Left renal pelvis (tissue), 4 donors: Measurements from ENCODE around the gene CLIC1. TPM values are rescaled to one million over a fixed set of nuclear protein-coding genes. Genes with fewer than 3 reads are reported as not detected.

Experiments
- DNase-seq, 4 donors: peaks; one replicate each; pipeline ENCODE4 v3.0.0-alpha.2; 2013; ENCODE audit warnings: low read depth in 4 of 4, low spot score in 3 of 4
- polyA plus RNA-seq, 4 donors: library from polyadenylated mRNA; unstranded; fragments of 120-200 nt; gene quantifications; one replicate each; pipeline ENCODE4 v1.2.1, GENCODE V29; 2013; ENCODE audit not compliant: insufficient read length in 4 of 4

Gene CLIC1
- polyA plus RNA-seq, 4 donors = 201 to 309 (median 278) TPM

GRCh38 chr6:31683591-31683990 is 52.7 kb downstream of the CLIC1 start:
- no peak for DNase-seq

DNA sequence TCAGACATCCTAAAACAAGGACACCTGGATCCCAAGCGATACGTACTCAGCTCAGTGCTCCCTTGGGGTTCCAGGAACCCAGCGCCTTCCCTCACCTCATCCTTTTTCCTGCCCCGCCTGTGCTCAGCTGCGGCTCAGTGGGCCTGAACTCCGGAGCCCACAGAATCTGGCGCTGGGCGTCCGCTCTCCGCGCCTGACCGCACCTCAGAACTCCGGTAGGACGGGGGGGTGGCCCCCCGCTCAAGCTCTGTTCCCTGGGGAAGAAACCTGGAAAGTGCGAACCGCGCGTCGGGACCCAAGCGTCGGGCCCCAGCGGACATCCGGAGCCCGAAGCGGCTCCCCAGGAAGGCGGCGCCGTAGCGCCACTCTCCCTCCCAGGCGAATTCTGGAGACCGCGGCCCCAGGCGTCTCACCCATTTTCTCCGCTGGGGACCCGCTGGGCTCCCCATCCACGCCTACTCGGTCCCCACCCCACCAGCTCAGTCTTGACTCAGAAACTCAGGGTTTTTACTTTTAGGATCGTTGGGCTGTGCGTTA is 55.1 kb downstream of the CLIC1 start:
- no peak for DNase-seq

Other genes with a start within 250 kb of the CLIC1 start
- gene MICB, start 238.4 kb downstream of the CLIC1 start, polyA plus RNA-seq = 1 to 10 TPM in 3 of 4 donors, under 1 TPM in 1; 0.49 to 2.3 (median 1.0) TPM
- 10 to 100 TPM in 3 of 4 donors, under 1 TPM in 1; 0.27 to 18.6 (median 12.8) TPM for gene MCCD1, start 207.6 kb downstream of the CLIC1 start, polyA plus RNA-seq
- gene DDX39B, start 194.5 kb downstream of the CLIC1 start, polyA plus RNA-seq = 100 to 1,000 TPM; 448 to 682 (median 553) TPM
- 1 to 10 TPM; 4.8 to 9.4 (median 6.4) TPM for gene ATP6V1G2, start 189.9 kb downstream of the CLIC1 start, polyA plus RNA-seq
- 10 to 100 TPM; 18.3 to 28.7 (median 19.7) TPM for gene NFKBIL1, start 188.9 kb downstream of the CLIC1 start, polyA plus RNA-seq
- under 1 TPM; 0.23 to 0.43 (median 0.36) TPM for gene LTA, start 164.2 kb downstream of the CLIC1 start, polyA plus RNA-seq
- gene TNF, start 161.0 kb downstream of the CLIC1 start, polyA plus RNA-seq = 1 to 10 TPM in 1 of 4 donors, under 1 TPM in 2, not detected in 1; 0.23 to 2.5 (median 0.29) TPM
- 1 to 10 TPM in 3 of 4 donors, under 1 TPM in 1; 0.66 to 2.0 (median 1.6) TPM for gene LTB, start 154.1 kb downstream of the CLIC1 start, polyA plus RNA-seq
- gene LST1, start 150.3 kb downstream of the CLIC1 start, polyA plus RNA-seq = 10 to 100 TPM in 1 of 4 donors, 1 to 10 TPM in 3; 4.6 to 10.3 (median 4.9) TPM
- gene NCR3, start 143.5 kb downstream of the CLIC1 start, polyA plus RNA-seq = under 1 TPM in 2 of 4 donors, not detected in 2; 0.17 to 0.20 TPM
- gene AIF1, start 121.3 kb downstream of the CLIC1 start, polyA plus RNA-seq = 10 to 100 TPM; 43.3 to 77.0 (median 73.6) TPM
- gene PRRC2A, start 115.8 kb downstream of the CLIC1 start, polyA plus RNA-seq = 100 to 1,000 TPM; 143 to 224 (median 174) TPM
- gene BAG6, start 83.9 kb downstream of the CLIC1 start, polyA plus RNA-seq = 100 to 1,000 TPM; 186 to 278 (median 241) TPM
- 100 to 1,000 TPM in 2 of 4 donors, 10 to 100 TPM in 2; 10.1 to 106 (median 83.8) TPM for gene APOM, start 80.6 kb downstream of the CLIC1 start, polyA plus RNA-seq
- 10 to 100 TPM; 15.8 to 21.1 (median 19.0) TPM for gene C6orf47, start 75.8 kb downstream of the CLIC1 start, polyA plus RNA-seq
- 10 to 100 TPM; 16.8 to 28.9 (median 24.9) TPM for gene GPANK1, start 71.5 kb downstream of the CLIC1 start, polyA plus RNA-seq
- 100 to 1,000 TPM; 184 to 243 (median 239) TPM for gene CSNK2B, start 70.5 kb downstream of the CLIC1 start, polyA plus RNA-seq
- gene LY6G5B, start 66.6 kb downstream of the CLIC1 start, polyA plus RNA-seq = 10 to 100 TPM; 16.6 to 28.7 (median 20.9) TPM
- 1 to 10 TPM; 1.6 to 5.9 (median 2.6) TPM for gene LY6G5C, start 55.5 kb downstream of the CLIC1 start, polyA plus RNA-seq
- 10 to 100 TPM; 50.1 to 67.5 (median 55.9) TPM for gene ABHD16A, start 33.2 kb downstream of the CLIC1 start, polyA plus RNA-seq
- gene LY6G6F, start 29.7 kb downstream of the CLIC1 start, polyA plus RNA-seq = 1 to 10 TPM in 1 of 4 donors, under 1 TPM in 2, not detected in 1; 0.30 to 1.5 (median 0.52) TPM
- gene LY6G6D, start 21.2 kb downstream of the CLIC1 start, polyA plus RNA-seq = not detected
- gene LY6G6C, start 14.8 kb downstream of the CLIC1 start, polyA plus RNA-seq = under 1 TPM in 3 of 4 donors, not detected in 1; 0.45 to 0.74 (median 0.63) TPM
- gene MPIG6B, start 13.2 kb downstream of the CLIC1 start, polyA plus RNA-seq = 1 to 10 TPM; 1.1 to 2.9 (median 1.4) TPM
- gene DDAH2, start 7.2 kb downstream of the CLIC1 start, polyA plus RNA-seq = 100 to 1,000 TPM; 150 to 213 (median 182) TPM
- 10 to 100 TPM; 14.2 to 51.0 (median 25.2) TPM for gene MSH5, start 3.5 kb upstream of the CLIC1 start, polyA plus RNA-seq
- gene SAPCD1, start 26.1 kb upstream of the CLIC1 start, polyA plus RNA-seq = 10 to 100 TPM in 2 of 4 donors, 1 to 10 TPM in 2; 2.7 to 13.0 (median 7.9) TPM
- 10 to 100 TPM in 1 of 4 donors, 1 to 10 TPM in 3; 1.5 to 11.1 (median 5.5) TPM for gene VWA7, start 40.8 kb upstream of the CLIC1 start, polyA plus RNA-seq
- gene VARS1, start 59.2 kb upstream of the CLIC1 start, polyA plus RNA-seq = 10 to 100 TPM; 42.7 to 67.9 (median 60.0) TPM
- gene LSM2, start 70.4 kb upstream of the CLIC1 start, polyA plus RNA-seq = 10 to 100 TPM; 71.4 to 84.9 (median 84.3) TPM
- 1 to 10 TPM; 3.1 to 4.4 (median 3.7) TPM for gene HSPA1L, start 78.8 kb upstream of the CLIC1 start, polyA plus RNA-seq
- 100 to 1,000 TPM in 3 of 4 donors, 10 to 100 TPM in 1; 88.1 to 159 (median 116) TPM for gene HSPA1A, start 79.0 kb upstream of the CLIC1 start, polyA plus RNA-seq
- 100 to 1,000 TPM; 111 to 507 (median 160) TPM for gene HSPA1B, start 91.2 kb upstream of the CLIC1 start, polyA plus RNA-seq
- gene NEU1, start 126.3 kb upstream of the CLIC1 start, polyA plus RNA-seq = 10 to 100 TPM; 23.9 to 77.5 (median 69.9) TPM
- gene SLC44A4, start 142.5 kb upstream of the CLIC1 start, polyA plus RNA-seq = 10 to 100 TPM in 3 of 4 donors, 1 to 10 TPM in 1; 2.4 to 53.4 (median 41.4) TPM
- gene EHMT2, start 161.2 kb upstream of the CLIC1 start, polyA plus RNA-seq = 10 to 100 TPM; 69.0 to 99.0 (median 77.6) TPM
- 10 to 100 TPM; 17.7 to 28.9 (median 22.0) TPM for gene ZBTB12, start 165.6 kb upstream of the CLIC1 start, polyA plus RNA-seq
- 10 to 100 TPM in 1 of 4 donors, 1 to 10 TPM in 3; 3.1 to 12.4 (median 5.0) TPM for gene C2, start 191.2 kb upstream of the CLIC1 start, polyA plus RNA-seq
- gene CFB, start 209.6 kb upstream of the CLIC1 start, polyA plus RNA-seq = 10 to 100 TPM in 1 of 4 donors, 1 to 10 TPM in 3; 4.6 to 13.0 (median 6.7) TPM
- gene NELFE, start 222.4 kb upstream of the CLIC1 start, polyA plus RNA-seq = 10 to 100 TPM; 72.5 to 97.9 (median 84.9) TPM
- 10 to 100 TPM; 33.1 to 51.5 (median 39.7) TPM for gene SKIC2, start 222.6 kb upstream of the CLIC1 start, polyA plus RNA-seq
- 10 to 100 TPM; 22.6 to 37.5 (median 30.1) TPM for gene DXO, start 235.6 kb upstream of the CLIC1 start, polyA plus RNA-seq
- 10 to 100 TPM in 3 of 4 donors, 1 to 10 TPM in 1; 8.6 to 26.2 (median 15.2) TPM for gene C4A, start 245.5 kb upstream of the CLIC1 start, polyA plus RNA-seq